H1 (cell line): Measurements from ENCODE around the gene TYW5. TPM values are rescaled to one million over a fixed set of nuclear protein-coding genes. Genes with fewer than 3 reads are reported as not detected.

ENCODE experiments used
- BCL11A ChIP-seq, 2 experiments: IDR thresholded peaks; one replicate each; pipeline ENCODE4 v1.6.1; 2011; ENCODE audit warnings: low read depth in 2 of 2, low read length in 2 of 2, mild to moderate bottlenecking in 2 of 2
- CHD2 ChIP-seq: IDR thresholded peaks from 2 replicates; pipeline ENCODE4 v1.6.1; 2012; ENCODE audit warnings: low read length, improper control_type of control experiment
- EP300 ChIP-seq, 2 experiments: IDR thresholded peaks; 1 replicate in 1 of 2; 2 replicates in 1 of 2; pipeline ENCODE4 v1.6.1; 2011 to 2012; ENCODE audit warnings: low read depth in 2 of 2, low read length in 2 of 2, mild to moderate bottlenecking in 2 of 2, borderline replicate concordance in 1 of 2, inconsistent platforms in 1 of 2, moderate library complexity in 1 of 2
- FOSL1 ChIP-seq: IDR thresholded peaks from 2 replicates; pipeline ENCODE4 v1.6.1; 2011; ENCODE audit warnings: mild to moderate bottlenecking, low read depth, low read length, moderate library complexity; ENCODE audit not compliant: insufficient read depth
- GABPA ChIP-seq: IDR thresholded peaks from 2 replicates; pipeline ENCODE4 v1.6.1; 2011; ENCODE audit warnings: mild to moderate bottlenecking, low read length, moderate library complexity, borderline replicate concordance; ENCODE audit not compliant: insufficient read depth
- POLR2A ChIP-seq, 2 experiments: IDR thresholded peaks; 1 replicate in 1 of 2; 2 replicates in 1 of 2; pipeline ENCODE4 v1.6.1; 2011; ENCODE audit warnings: low read depth in 2 of 2, low read length in 2 of 2, mild to moderate bottlenecking in 2 of 2; ENCODE audit errors: control extremely low read depth in 1 of 2
- RXRA ChIP-seq: IDR thresholded peaks from 2 replicates; pipeline ENCODE4 v1.6.1; 2011; ENCODE audit warnings: low read depth, mild to moderate bottlenecking, low read length, moderate library complexity; ENCODE audit not compliant: insufficient read depth
- SP1 ChIP-seq: IDR thresholded peaks from 2 replicates; pipeline ENCODE4 v1.6.1; 2011; ENCODE audit warnings: low read depth, low read length
- TBP ChIP-seq: IDR thresholded peaks from 2 replicates; pipeline ENCODE4 v1.6.1; 2011; ENCODE audit warnings: low read depth, low read length, improper control_type of control experiment
- polyA plus RNA-seq, 7 experiments: library from polyadenylated mRNA; depleted of rRNA in 3 of 7; stranded (reverse) in 5 of 7; unstranded in 2 of 7; fragments of >200 nt in 5 of 7; fragments of 200-250 nt in 2 of 7; gene quantifications; 1 replicate in 5 of 7; 2 replicates in 1 of 7; 4 replicates in 1 of 7; pipeline versions ENCODE4 v1.2.1 to v1.2.3, GENCODE V29; 2011 to 2013; ENCODE audit warnings: missing spikeins in 2 of 7, mixed read lengths in 2 of 7
- total RNA-seq: library from RNA; stranded (reverse); fragmentation: NEBNext Ultra II Directional; extraction: Animal tissue kit (Norgen Biotek cat#: 25700); gene quantifications from 2 replicates; pipeline ENCODE4 v1.2.1, GENCODE V29; 2021

The TYW5 gene
- total and polyA plus RNA-seq, 2 of the 8 experiments (the other 6 are each of a cell fraction or from before 2014, with no cell fraction given) = 5.4 to 11.3 TPM

GRCh38 chr2:199929262-199929661, 26.0 kb downstream of the TYW5 start (continued):
- TF ChIP-seq GABPA (no peak), FOSL1 (no peak), EP300 (IDR thresholded peaks at IDR 0.05; ENCODE audit: borderline replicate concordance in 1 of 2, low read depth in 2 of 2, low read length in 2 of 2) (no peak), BCL11A (IDR thresholded peaks at IDR 0.05; ENCODE audit: low read depth in 2 of 2, low read length in 2 of 2) (no peak), POLR2A (IDR thresholded peaks at IDR 0.05; ENCODE audit: control extremely low read depth in 1 of 2, low read depth in 2 of 2, low read length in 2 of 2) (no peak), SP1 (no peak), RXRA (no peak), TBP (no peak), CHD2 (no peak)
